ENCODE results near the gene RC3H1.

RC3H1 gene

GRCh38 chr1:174041369-174041768, 19.2 kb upstream of the RC3H1 start:
- no peaks in the 10 kb centered on the region for H3K9me3 ChIP-seq (ENCODE audit: low read length)
- no peaks in the 10 kb centered on the region for H3K36me3 ChIP-seq (ENCODE audit: insufficient read depth, low read length)
- H3K4me1 ChIP-seq (ENCODE audit: insufficient read depth, low read length): no peaks in the 10 kb centered on the region
- H2AFZ ChIP-seq (ENCODE audit: low read depth, low read length): no peak overlapping the region
- H3K27me3 ChIP-seq (ENCODE audit: insufficient read depth, low read length): peaks cover 3% of the 10 kb centered on the region
- no peak overlapping the region for H3K4me3 ChIP-seq (ENCODE audit: low read length)

DNA sequence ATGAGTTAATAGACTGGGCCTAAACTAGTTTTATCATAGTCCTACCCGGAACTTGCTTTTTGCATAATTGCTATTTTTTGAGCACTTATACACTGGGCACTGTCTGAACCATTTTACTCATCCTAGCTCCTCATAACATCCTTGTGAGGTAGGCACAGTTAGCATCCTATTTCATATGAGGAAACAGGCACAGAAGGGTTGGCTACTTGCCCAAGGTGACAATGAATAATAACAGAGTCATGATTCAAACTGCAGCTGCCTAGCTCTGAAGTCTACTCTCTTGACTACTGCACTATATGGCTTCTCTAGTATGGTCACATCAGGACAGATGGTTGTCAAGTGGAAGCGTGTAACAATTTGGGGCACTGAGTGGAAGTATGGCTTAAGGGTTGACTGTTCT, 18.2 kb upstream of the RC3H1 start:
- Histone ChIP-seq H3K27me3 (ENCODE audit: insufficient read depth, low read length) (peaks cover 3% of the 10 kb centered on the region), H3K9me3 (ENCODE audit: low read length) (no peaks in the 10 kb centered on the region)

GRCh38 chr1:174039027-174039426, 16.9 kb upstream of the RC3H1 start:
- no peak overlapping the region for H2AFZ ChIP-seq (ENCODE audit: low read depth, low read length)
- H3K9me3 ChIP-seq (ENCODE audit: low read length): no peaks in the 10 kb centered on the region
- H3K36me3 ChIP-seq (ENCODE audit: insufficient read depth, low read length): no peaks in the 10 kb centered on the region
- peaks cover 3% of the 10 kb centered on the region for H3K27me3 ChIP-seq (ENCODE audit: insufficient read depth, low read length)
- no peak overlapping the region for H3K4me3 ChIP-seq (ENCODE audit: low read length)
- H3K4me1 ChIP-seq (ENCODE audit: insufficient read depth, low read length): no peaks in the 10 kb centered on the region

More for the DNA sequence above, 18.2 kb upstream of the RC3H1 start:
- no peaks in the 10 kb centered on the region for H3K4me1 ChIP-seq (ENCODE audit: insufficient read depth, low read length)
- no peak overlapping the region for H3K4me3 ChIP-seq (ENCODE audit: low read length)
- no peak overlapping the region for H2AFZ ChIP-seq (ENCODE audit: low read depth, low read length)
- H3K36me3 ChIP-seq (ENCODE audit: insufficient read depth, low read length): no peaks in the 10 kb centered on the region

DNA sequence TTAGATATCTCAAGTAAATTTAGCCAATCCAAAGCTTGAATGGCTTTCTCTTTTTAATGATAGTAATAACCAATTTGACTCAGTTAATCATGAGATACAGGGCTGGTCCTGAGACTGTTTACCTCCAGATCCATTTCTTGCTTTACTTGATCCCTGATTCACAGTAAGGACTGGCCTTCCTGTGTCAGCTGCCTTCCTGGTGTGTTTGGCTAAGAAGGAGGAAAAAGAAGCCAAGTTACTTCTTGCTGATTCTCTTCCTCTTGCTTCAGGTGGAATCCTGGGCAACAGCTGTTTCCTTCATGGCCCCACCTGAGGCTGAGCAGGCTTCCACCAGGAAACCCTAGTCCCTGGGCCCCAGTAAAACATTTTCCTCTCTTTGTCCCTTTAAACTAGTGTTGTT, 14.6 kb upstream of the RC3H1 start:
- Histone ChIP-seq H3K27me3 (ENCODE audit: insufficient read depth, low read length) (peaks cover 3% of the 10 kb centered on the region), H2AFZ (ENCODE audit: low read depth, low read length) (no peak overlapping the region), H3K9me3 (ENCODE audit: low read length) (no peaks in the 10 kb centered on the region), H3K36me3 (ENCODE audit: insufficient read depth, low read length) (no peaks in the 10 kb centered on the region), H3K4me1 (ENCODE audit: insufficient read depth, low read length) (no peaks in the 10 kb centered on the region), H3K4me3 (ENCODE audit: low read length) (no peak overlapping the region)

- H3K4me3 ChIP-seq (ENCODE audit: low read length): no peak overlapping the region
- H3K36me3 ChIP-seq (ENCODE audit: insufficient read depth, low read length): no peaks in the 10 kb centered on the region
- H2AFZ ChIP-seq (ENCODE audit: low read depth, low read length): no peak overlapping the region
- H3K9me3 ChIP-seq (ENCODE audit: low read length): no peaks in the 10 kb centered on the region
- peaks cover 3% of the 10 kb centered on the region for H3K27me3 ChIP-seq (ENCODE audit: insufficient read depth, low read length)
- no peaks in the 10 kb centered on the region for H3K4me1 ChIP-seq (ENCODE audit: insufficient read depth, low read length)
Observed at GRCh38 chr1:174036204-174036603, 14.0 kb upstream of the RC3H1 start.

- no peaks in the 10 kb centered on the region for H3K4me1 ChIP-seq (ENCODE audit: insufficient read depth, low read length)
- no peaks in the 10 kb centered on the region for H3K36me3 ChIP-seq (ENCODE audit: insufficient read depth, low read length)
- H2AFZ ChIP-seq (ENCODE audit: low read depth, low read length): no peak overlapping the region
- no peak overlapping the region for H3K4me3 ChIP-seq (ENCODE audit: low read length)
- peaks cover 3% of the 10 kb centered on the region for H3K27me3 ChIP-seq (ENCODE audit: insufficient read depth, low read length)
- H3K9me3 ChIP-seq (ENCODE audit: low read length): no peaks in the 10 kb centered on the region
Observed at GRCh38 chr1:174032671-174033222, 10.6 kb upstream of the RC3H1 start.

- Histone ChIP-seq H3K4me1 (ENCODE audit: insufficient read depth, low read length) (no peaks in the 10 kb centered on the region), H3K4me3 (ENCODE audit: low read length) (no peak overlapping the region), H3K27me3 (ENCODE audit: insufficient read depth, low read length) (no peaks in the 10 kb centered on the region), H3K36me3 (ENCODE audit: insufficient read depth, low read length) (no peaks in the 10 kb centered on the region), H2AFZ (ENCODE audit: low read depth, low read length) (no peak overlapping the region), H3K9me3 (ENCODE audit: low read length) (no peaks in the 10 kb centered on the region)
Observed at GRCh38 chr1:174031099-174031498, 8.9 kb upstream of the RC3H1 start.

GRCh38 chr1:174028495-174028894, 6.3 kb upstream of the RC3H1 start:
- H3K4me3 ChIP-seq (ENCODE audit: low read length): no peak overlapping the region

DNA sequence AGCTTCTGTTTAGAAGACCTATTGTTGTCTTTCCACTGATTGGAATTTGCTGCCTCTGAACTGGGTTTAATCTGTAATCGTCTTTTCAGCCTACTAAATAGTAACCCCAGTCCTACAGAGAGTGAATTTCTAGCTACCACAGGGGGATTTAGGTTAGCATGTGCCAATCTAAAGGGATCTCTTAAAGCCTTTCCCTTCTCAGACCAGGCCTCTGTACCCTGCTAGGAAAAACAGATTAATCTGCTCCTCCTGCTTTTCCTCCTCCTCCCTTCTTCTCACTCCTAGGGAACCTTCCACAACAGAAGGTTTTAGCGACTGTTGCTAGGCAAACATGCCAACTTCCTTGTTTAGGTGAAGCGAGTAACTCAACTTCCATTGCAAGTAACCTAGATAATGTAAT, 1.3 kb upstream of the RC3H1 start:
- Histone ChIP-seq H3K27me3 (ENCODE audit: insufficient read depth, low read length) (no peaks in the 10 kb centered on the region), H3K36me3 (ENCODE audit: insufficient read depth, low read length) (peaks cover 8% of the 10 kb centered on the region), H3K4me1 (ENCODE audit: insufficient read depth, low read length) (peaks cover 34% of the 10 kb centered on the region), H3K4me3 (ENCODE audit: low read length) (peak overlapping the region; percentile 96), H2AFZ (ENCODE audit: low read depth, low read length) (peak overlapping the region; percentile 96), H3K9me3 (ENCODE audit: low read length) (no peaks in the 10 kb centered on the region)

More at GRCh38 chr1:174028495-174028894, 6.3 kb upstream of the RC3H1 start:
- H3K27me3 ChIP-seq (ENCODE audit: insufficient read depth, low read length): no peaks in the 10 kb centered on the region
- no peak overlapping the region for H2AFZ ChIP-seq (ENCODE audit: low read depth, low read length)
- no peaks in the 10 kb centered on the region for H3K36me3 ChIP-seq (ENCODE audit: insufficient read depth, low read length)
- H3K9me3 ChIP-seq (ENCODE audit: low read length): no peaks in the 10 kb centered on the region
- peaks cover 4% of the 10 kb centered on the region for H3K4me1 ChIP-seq (ENCODE audit: insufficient read depth, low read length)

DNA sequence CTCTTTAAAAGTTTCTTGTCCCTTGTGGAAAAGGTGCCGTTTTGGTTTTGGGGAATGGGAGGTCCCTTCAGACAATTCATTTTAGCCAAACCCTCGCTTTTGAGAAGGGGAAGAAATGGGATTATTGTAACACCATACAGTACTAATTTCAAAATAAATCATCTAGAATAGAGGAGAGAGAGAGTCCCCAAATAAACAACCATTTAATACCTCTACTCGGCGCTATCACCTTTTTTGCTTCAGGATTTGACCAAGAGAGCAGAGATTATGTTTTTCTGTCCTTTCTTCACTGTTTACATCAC, 770 bp upstream of the RC3H1 start:
- no peaks in the 10 kb centered on the region for H3K27me3 ChIP-seq (ENCODE audit: insufficient read depth, low read length)
- peak overlapping the region; percentile 96 for H3K4me3 ChIP-seq (ENCODE audit: low read length)
- peaks cover 35% of the 10 kb centered on the region for H3K4me1 ChIP-seq (ENCODE audit: insufficient read depth, low read length)
- peaks cover 8% of the 10 kb centered on the region for H3K36me3 ChIP-seq (ENCODE audit: insufficient read depth, low read length)
- no peaks in the 10 kb centered on the region for H3K9me3 ChIP-seq (ENCODE audit: low read length)
- peak overlapping the region; percentile 96 for H2AFZ ChIP-seq (ENCODE audit: low read depth, low read length)

DNA sequence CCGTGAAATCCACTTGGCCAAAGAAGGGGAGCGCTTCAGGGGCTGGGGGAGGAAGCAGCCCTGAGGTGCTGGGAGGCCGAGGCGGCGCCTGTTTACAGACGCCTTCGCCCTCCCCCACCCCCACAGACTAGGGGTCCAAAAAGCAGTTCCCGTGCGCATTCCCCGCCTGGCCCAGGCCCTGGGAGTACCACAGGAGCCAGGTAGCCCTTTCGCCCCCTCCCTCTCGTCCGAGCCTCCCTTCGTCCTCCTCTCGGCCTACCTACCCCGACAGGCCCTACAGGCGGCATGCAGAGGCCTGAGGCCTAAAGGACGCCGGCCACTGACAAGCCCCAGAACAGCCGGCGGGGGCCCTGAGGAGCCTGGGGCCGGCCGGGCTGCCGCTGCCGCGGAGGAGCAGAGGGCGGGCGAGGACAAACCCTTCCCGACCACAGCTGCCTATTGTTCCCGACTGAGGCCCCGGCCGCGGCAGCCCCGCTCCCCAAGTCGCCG, 522 bp downstream of the RC3H1 start:
- Histone ChIP-seq H3K27me3 (ENCODE audit: insufficient read depth, low read length) (no peaks in the 10 kb centered on the region), H3K4me1 (ENCODE audit: insufficient read depth, low read length) (peaks cover 35% of the 10 kb centered on the region), H3K4me3 (ENCODE audit: low read length) (peak overlapping the region; percentile 96), H3K9me3 (ENCODE audit: low read length) (no peaks in the 10 kb centered on the region), H2AFZ (ENCODE audit: low read depth, low read length) (peak overlapping the region; percentile 96), H3K36me3 (ENCODE audit: insufficient read depth, low read length) (peaks cover 8% of the 10 kb centered on the region)

GRCh38 chr1:174018565-174018964, 3.6 kb downstream of the RC3H1 start:
- peaks cover 32% of the 10 kb centered on the region for H3K4me1 ChIP-seq (ENCODE audit: insufficient read depth, low read length)
- H3K36me3 ChIP-seq (ENCODE audit: insufficient read depth, low read length): peaks cover 14% of the 10 kb centered on the region
- no peaks in the 10 kb centered on the region for H3K9me3 ChIP-seq (ENCODE audit: low read length)
- no peaks in the 10 kb centered on the region for H3K27me3 ChIP-seq (ENCODE audit: insufficient read depth, low read length)
- H2AFZ ChIP-seq (ENCODE audit: low read depth, low read length): no peak overlapping the region
- no peak overlapping the region for H3K4me3 ChIP-seq (ENCODE audit: low read length)

DNA sequence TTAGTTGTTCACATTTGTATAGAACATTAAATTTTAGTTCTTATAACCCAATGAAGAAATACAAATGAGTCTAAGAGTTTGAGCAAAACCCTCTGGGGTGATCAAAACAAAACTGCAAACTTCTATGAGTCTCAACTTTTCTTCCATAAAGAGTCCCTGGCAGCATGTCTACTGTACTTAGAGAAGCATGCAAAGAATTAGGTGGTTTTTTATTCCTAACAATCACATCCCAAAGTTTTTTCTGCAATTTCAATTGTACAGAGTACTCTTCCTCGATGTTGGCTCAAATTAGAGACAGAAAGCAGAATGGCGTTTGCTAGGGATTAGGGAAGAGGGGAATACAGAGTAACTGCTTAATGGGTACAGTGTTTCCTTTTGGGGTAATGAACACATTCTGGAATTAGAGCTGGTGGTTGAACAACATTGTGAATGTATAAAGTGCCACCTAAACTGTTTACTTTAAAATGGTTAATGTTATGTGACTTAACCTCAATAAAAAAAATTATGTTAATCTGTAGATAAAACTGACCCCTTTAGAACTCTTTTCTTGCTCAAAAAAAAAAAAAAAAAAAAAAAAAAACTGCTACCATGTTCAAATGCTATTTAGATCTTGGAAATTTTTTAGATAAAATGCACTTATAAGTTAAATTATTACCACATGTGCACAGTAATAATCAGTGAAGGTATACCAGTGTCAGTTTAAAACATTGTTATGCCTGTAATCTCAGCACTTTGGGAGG, 4.8 kb downstream of the RC3H1 start:
- Histone ChIP-seq H3K4me1 (ENCODE audit: insufficient read depth, low read length) (peaks cover 22% of the 10 kb centered on the region), H3K4me3 (ENCODE audit: low read length) (no peak overlapping the region), H3K9me3 (ENCODE audit: low read length) (no peaks in the 10 kb centered on the region), H2AFZ (ENCODE audit: low read depth, low read length) (no peak overlapping the region), H3K36me3 (ENCODE audit: insufficient read depth, low read length) (peaks cover 14% of the 10 kb centered on the region), H3K27me3 (ENCODE audit: insufficient read depth, low read length) (no peaks in the 10 kb centered on the region)
